Measurements from ENCODE around the gene PRKAB2.

PRKAB2 gene, protein sequence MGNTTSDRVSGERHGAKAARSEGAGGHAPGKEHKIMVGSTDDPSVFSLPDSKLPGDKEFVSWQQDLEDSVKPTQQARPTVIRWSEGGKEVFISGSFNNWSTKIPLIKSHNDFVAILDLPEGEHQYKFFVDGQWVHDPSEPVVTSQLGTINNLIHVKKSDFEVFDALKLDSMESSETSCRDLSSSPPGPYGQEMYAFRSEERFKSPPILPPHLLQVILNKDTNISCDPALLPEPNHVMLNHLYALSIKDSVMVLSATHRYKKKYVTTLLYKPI

DNA sequence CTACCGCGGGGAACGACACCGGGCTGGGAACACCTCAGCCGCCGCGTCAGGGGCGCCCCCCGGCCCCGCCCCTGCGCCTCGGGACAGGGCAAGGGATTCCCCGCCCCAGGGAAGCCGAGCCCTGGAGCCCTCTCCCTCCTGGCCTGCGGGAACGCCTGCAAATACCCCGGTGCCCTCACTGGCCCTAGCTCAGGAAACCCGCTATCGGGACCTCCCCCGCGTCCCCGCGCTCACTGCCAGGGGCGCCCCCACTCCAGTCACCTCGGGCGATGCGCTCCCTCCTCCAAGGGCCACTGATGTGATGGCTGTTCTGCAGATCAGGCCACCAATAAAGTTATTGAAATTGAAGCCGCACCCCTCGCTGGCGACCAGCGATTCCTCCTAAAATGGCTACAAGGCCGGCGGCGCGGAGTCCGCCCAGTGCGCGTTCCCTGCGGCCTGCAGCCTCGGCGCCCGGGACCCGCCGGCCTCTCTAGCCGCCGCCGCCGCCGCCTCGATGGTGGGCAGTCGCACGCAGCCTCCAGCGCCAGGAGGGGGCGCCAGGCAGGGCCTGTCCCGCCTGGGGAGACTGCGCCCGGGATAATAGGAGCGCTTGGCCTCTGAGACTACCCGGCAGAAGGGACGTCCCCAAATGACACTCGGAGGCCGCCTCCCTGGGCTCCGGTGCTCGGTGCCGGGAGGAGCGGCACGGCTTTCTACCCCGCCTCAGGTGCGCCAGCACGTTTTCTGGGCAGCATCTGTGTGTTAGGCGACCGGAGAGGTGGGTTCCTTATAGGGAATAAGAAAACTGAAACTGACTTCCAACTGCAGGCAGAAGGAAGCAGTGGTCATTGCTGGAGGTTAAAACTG lies at the start of gene PRKAB2:
Gene PRKAB2 (minus strand): TSS at position 303 of the 849 bp plus-strand sequence. CDS start 326 bp downstream, outside the sequence.
- peak; percentile 90 for DNase-seq (ENCODE audit: low read depth)
- TF ChIP-seq, protein P1, sequence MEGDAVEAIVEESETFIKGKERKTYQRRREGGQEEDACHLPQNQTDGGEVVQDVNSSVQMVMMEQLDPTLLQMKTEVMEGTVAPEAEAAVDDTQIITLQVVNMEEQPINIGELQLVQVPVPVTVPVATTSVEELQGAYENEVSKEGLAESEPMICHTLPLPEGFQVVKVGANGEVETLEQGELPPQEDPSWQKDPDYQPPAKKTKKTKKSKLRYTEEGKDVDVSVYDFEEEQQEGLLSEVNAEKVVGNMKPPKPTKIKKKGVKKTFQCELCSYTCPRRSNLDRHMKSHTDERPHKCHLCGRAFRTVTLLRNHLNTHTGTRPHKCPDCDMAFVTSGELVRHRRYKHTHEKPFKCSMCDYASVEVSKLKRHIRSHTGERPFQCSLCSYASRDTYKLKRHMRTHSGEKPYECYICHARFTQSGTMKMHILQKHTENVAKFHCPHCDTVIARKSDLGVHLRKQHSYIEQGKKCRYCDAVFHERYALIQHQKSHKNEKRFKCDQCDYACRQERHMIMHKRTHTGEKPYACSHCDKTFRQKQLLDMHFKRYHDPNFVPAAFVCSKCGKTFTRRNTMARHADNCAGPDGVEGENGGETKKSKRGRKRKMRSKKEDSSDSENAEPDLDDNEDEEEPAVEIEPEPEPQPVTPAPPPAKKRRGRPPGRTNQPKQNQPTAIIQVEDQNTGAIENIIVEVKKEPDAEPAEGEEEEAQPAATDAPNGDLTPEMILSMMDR (IDR thresholded peaks at IDR 0.05; ENCODE audit: control insufficient read depth, extremely low read depth, insufficient read depth), result peak; percentile 99

DNA sequence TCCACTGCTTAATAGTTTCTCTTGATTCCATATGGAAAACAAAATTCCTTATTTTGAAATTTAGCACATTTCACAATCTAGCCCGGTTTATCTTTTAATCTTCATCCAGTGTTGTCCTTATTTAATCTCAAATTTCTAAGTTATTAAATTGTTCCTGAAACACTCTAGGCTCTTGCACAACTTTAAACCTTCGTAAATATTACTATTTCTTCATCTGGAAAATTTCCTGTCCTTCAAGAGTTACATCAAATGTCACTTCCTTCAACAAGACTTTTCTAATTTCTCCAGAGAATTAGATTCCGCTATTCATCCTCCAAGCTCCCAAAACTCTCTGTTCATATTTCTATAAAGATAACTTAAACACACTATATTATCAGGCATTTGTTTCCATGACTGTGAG lies 46.3 kb upstream of the PRKAB2 start:
- DNase-seq (ENCODE audit: low read depth), result no peak

More for the DNA sequence above, at the start of gene PRKAB2:
- peak within 1 kb of the TSS; percentile 97 for H3K4me3 ChIP-seq (ENCODE audit: low read depth, low read length)

DNA sequence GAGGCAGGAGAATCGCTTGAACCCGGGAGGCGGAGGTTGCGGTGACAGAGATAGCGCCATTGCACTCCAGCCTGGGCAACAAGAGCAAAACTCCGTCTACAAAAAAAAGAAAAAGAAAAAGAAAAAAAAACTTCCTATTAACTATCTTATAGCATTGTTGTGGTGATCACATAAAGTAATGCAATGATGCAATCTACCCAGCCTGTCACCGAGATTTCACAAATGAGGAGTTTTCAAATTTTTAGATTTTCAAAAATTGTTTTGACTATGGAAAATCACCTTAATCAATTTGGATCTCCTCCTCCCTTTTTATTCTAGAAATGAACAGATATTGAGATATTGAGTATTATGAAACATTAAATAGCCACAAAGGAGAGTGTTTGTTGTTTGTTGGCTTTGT lies 44.9 kb upstream of the PRKAB2 start:
- TF ChIP-seq, protein P1 (IDR thresholded peaks at IDR 0.05; ENCODE audit: control insufficient read depth, extremely low read depth, insufficient read depth), result no peak

More for the DNA sequence above, 46.3 kb upstream of the PRKAB2 start:
- H3K4me3 ChIP-seq (ENCODE audit: low read depth, low read length), result no peak overlapping the region
- TF ChIP-seq, protein P1 (IDR thresholded peaks at IDR 0.05; ENCODE audit: control insufficient read depth, extremely low read depth, insufficient read depth), result no peak

DNA sequence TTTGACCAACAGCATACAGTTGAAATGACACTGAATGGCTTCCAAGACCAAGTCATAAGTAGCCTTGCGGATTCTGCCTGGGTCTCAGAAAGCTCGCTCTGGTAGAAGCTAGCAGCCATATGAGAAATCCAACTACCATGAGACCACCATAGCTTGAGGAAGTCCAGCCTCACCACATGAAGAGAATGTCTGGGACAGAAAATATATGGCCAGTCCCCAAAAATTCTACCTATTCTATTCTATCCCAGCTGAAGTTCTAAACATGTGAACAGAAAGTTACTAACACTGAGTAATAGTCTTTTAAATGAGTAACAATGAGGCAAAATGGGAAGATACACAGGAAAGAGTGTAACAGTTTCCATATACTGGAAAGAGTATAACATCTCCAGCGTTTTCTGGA lies 43.9 kb upstream of the PRKAB2 start:
- H3K4me3 ChIP-seq (ENCODE audit: low read depth, low read length), result no peak overlapping the region
- TF ChIP-seq, protein P1 (IDR thresholded peaks at IDR 0.05; ENCODE audit: control insufficient read depth, extremely low read depth, insufficient read depth), result no peak
- DNase-seq (ENCODE audit: low read depth), result no peak

More for the DNA sequence above, 44.9 kb upstream of the PRKAB2 start:
- no peak overlapping the region for H3K4me3 ChIP-seq (ENCODE audit: low read depth, low read length)
- no peak for DNase-seq (ENCODE audit: low read depth)

DNA sequence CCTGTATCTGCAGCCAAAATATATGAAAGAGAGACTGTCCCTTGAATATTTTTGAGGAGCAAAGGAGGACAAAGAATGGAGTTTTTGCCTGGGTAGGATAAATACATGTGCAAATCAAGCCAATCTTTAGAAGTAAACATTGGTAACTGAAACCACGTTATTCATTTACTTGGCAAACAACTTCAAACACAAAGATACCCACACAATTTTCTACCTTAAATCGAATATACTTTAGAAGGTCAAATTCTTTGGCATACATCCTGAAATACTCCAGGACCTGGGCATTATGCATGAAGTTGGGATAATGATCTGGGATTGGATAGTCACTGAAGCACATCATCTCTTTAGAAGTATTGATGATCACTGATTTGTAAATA lies 43.3 kb upstream of the PRKAB2 start:
- peak overlapping the region; percentile 5; the same call in 1 of the 2 replicates for H3K4me3 ChIP-seq (ENCODE audit: low read depth, low read length)
- TF ChIP-seq, protein P1 (IDR thresholded peaks at IDR 0.05; ENCODE audit: control insufficient read depth, extremely low read depth, insufficient read depth), result no peak
- DNase-seq (ENCODE audit: low read depth), result peak; percentile 43

DNA sequence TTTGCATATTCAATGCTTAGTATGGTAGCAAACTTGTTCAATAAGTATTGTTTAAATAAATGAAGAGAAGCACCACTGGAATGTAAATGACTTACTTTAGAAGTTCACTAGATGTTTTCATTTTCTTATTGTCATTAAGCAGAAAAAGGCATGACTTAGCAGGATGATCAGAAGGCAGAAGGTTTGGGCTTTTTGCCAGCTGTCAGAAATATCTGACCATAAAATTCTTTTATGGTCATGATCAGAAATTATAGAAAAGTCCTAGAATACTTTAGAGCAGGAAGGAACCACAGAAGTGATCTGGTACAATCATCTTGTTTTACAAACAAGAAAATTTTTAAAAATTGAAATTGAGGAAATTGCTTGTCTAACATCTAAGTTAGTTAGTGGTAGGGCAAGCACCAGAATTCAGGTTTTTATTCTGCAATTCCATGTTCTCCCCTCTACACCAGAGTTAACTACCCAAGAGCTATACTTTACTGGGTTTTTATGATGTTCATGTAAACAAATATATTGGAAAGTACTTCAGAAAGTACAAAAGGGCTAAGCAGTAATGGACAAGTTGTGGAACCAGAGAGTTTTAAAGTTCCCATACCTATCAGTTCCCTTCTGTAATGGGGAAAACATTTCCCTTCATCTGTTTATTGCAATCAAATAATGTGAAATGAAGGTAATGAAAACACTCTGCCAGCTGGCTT lies 42.7 kb upstream of the PRKAB2 start:
- DNase-seq (ENCODE audit: low read depth), result peak; percentile 54
- TF ChIP-seq, protein P1 (IDR thresholded peaks at IDR 0.05; ENCODE audit: control insufficient read depth, extremely low read depth, insufficient read depth), result no peak
- H3K4me3 ChIP-seq (ENCODE audit: low read depth, low read length), result peak overlapping the region; percentile 5; the same call in 1 of the 2 replicates
